ENCODE data around the gene CNGA4.

The CNGA4 gene

DNA sequence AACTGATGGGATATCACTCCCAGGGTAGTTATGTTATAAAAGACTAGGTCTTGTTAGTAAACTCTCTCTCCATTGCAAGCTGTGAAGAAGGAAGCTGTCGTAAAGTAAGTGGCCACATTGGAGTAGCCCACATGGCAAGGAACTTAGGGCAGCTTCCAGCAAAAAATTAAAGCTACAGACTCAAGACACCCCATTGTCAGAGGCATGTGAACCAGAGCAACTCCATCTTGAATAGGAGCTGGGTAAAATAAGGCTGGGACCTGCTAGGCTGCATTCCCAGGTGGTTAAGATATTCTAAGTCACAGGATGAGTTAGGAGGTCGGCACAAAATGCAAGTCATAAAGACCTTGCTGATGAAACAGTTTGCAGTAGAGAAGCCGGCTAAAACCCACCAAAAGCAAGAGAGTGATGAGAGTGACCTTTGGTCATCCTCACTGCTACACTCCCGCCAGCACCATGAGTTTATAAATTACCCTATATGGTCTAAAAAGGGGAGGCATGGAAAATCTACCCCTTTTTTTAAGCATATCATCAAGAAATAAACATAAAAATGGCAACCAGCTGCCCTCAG, 44.6 kb downstream of the CNGA4 start:
- in situ Hi-C loops (cut with HindIII; ENCODE audit: low pct_ligation_motif_present, low sequenced_read_pairs): no loop called here
- no peak for DNase-seq
- H3K4me3 ChIP-seq (ENCODE audit: low read depth, low read length): no peak overlapping the region
- H3K27me3 ChIP-seq (replicated peaks): no peaks in the 10 kb centered on the region
- H3K36me3 ChIP-seq (replicated peaks): no peaks in the 10 kb centered on the region
- TF ChIP-seq, protein P1, sequence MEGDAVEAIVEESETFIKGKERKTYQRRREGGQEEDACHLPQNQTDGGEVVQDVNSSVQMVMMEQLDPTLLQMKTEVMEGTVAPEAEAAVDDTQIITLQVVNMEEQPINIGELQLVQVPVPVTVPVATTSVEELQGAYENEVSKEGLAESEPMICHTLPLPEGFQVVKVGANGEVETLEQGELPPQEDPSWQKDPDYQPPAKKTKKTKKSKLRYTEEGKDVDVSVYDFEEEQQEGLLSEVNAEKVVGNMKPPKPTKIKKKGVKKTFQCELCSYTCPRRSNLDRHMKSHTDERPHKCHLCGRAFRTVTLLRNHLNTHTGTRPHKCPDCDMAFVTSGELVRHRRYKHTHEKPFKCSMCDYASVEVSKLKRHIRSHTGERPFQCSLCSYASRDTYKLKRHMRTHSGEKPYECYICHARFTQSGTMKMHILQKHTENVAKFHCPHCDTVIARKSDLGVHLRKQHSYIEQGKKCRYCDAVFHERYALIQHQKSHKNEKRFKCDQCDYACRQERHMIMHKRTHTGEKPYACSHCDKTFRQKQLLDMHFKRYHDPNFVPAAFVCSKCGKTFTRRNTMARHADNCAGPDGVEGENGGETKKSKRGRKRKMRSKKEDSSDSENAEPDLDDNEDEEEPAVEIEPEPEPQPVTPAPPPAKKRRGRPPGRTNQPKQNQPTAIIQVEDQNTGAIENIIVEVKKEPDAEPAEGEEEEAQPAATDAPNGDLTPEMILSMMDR (IDR thresholded peaks at IDR 0.05; ENCODE audit: low read depth, low read length, missing control alignments): no peak
- no peak overlapping the region for H3K27ac ChIP-seq

GRCh38 chr11:6284250-6284649, 45.4 kb downstream of the CNGA4 start:
- Histone ChIP-seq H3K36me3 (replicated peaks) (no peaks in the 10 kb centered on the region), H3K4me3 (ENCODE audit: low read depth, low read length) (no peak overlapping the region), H3K27me3 (replicated peaks) (no peaks in the 10 kb centered on the region), H3K27ac (no peak overlapping the region)
- no peak for DNase-seq
- TF ChIP-seq, protein P1 (IDR thresholded peaks at IDR 0.05; ENCODE audit: low read depth, low read length, missing control alignments): no peak
- in situ Hi-C loops (cut with HindIII; ENCODE audit: low pct_ligation_motif_present, low sequenced_read_pairs): no loop called here

- no peaks in the 10 kb centered on the region for H3K27me3 ChIP-seq (replicated peaks)
- TF ChIP-seq, protein P1 (IDR thresholded peaks at IDR 0.05; ENCODE audit: low read depth, low read length, missing control alignments): no peak
- in situ Hi-C loops (cut with HindIII; ENCODE audit: low pct_ligation_motif_present, low sequenced_read_pairs): no loop called here
Measured at GRCh38 chr11:6285019-6285418, 46.1 kb downstream of the CNGA4 start.

More at GRCh38 chr11:6285019-6285418, 46.1 kb downstream of the CNGA4 start:
- Histone ChIP-seq H3K4me3 (ENCODE audit: low read depth, low read length) (no peak overlapping the region), H3K27ac (no peak overlapping the region), H3K36me3 (replicated peaks) (no peaks in the 10 kb centered on the region)
- no peak for DNase-seq

All from brain microvascular endothelial cell (primary cell).